ENCODE measurements around the gene FBXO34. TPM values are rescaled to one million over a fixed set of nuclear protein-coding genes. Genes with fewer than 3 reads are reported as not detected.

FBXO34 gene
- total RNA-seq, 1 experiment from 2014 or later: 16.6 TPM

- H3K27me3 ChIP-seq (ENCODE audit: control insufficient read depth, insufficient read depth, low read length): no peaks in the 10 kb centered on the region
- no peak for DNase-seq
- no peaks in the 10 kb centered on the region; the same call in 1 of the 2 replicates for H3K36me3 ChIP-seq (replicated peaks; ENCODE audit: control insufficient read depth, insufficient read depth, low read length)
- H3K4me3 ChIP-seq (ENCODE audit: insufficient read depth, low read depth, low read length): no peak overlapping the region
Measured at GRCh38 chr14:55285048-55285652, 13.9 kb downstream of the FBXO34 start.

- Histone ChIP-seq H3K27me3 (ENCODE audit: control insufficient read depth, insufficient read depth, low read length) (no peaks in the 10 kb centered on the region), H3K4me3 (ENCODE audit: insufficient read depth, low read depth, low read length) (no peak overlapping the region), H3K36me3 (replicated peaks; ENCODE audit: control insufficient read depth, insufficient read depth, low read length) (no peaks in the 10 kb centered on the region)
- DNase-seq: no peak
Measured at GRCh38 chr14:55288439-55288838, 17.2 kb downstream of the FBXO34 start.

GRCh38 chr14:55291480-55292081 is 20.4 kb downstream of the FBXO34 start:
- Histone ChIP-seq H3K27me3 (ENCODE audit: control insufficient read depth, insufficient read depth, low read length) (no peaks in the 10 kb centered on the region), H3K36me3 (replicated peaks; ENCODE audit: control insufficient read depth, insufficient read depth, low read length) (no peaks in the 10 kb centered on the region), H3K4me3 (ENCODE audit: insufficient read depth, low read depth, low read length) (no peak overlapping the region)
- no peak for DNase-seq

GRCh38 chr14:55294603-55295002 is 23.4 kb downstream of the FBXO34 start:
- Histone ChIP-seq H3K36me3 (replicated peaks; ENCODE audit: control insufficient read depth, insufficient read depth, low read length) (no peaks in the 10 kb centered on the region), H3K4me3 (ENCODE audit: insufficient read depth, low read depth, low read length) (no peak overlapping the region), H3K27me3 (ENCODE audit: control insufficient read depth, insufficient read depth, low read length) (no peaks in the 10 kb centered on the region)
- no peak for DNase-seq

GRCh38 chr14:55297611-55298499 is 26.6 kb downstream of the FBXO34 start:
- no peak for DNase-seq
- no peak overlapping the region for H3K4me3 ChIP-seq (ENCODE audit: insufficient read depth, low read depth, low read length)
- H3K36me3 ChIP-seq (replicated peaks; ENCODE audit: control insufficient read depth, insufficient read depth, low read length): no peaks in the 10 kb centered on the region
- H3K27me3 ChIP-seq (ENCODE audit: control insufficient read depth, insufficient read depth, low read length): no peaks in the 10 kb centered on the region

GRCh38 chr14:55298500-55298822 is 27.2 kb downstream of the FBXO34 start:
- Histone ChIP-seq H3K36me3 (replicated peaks; ENCODE audit: control insufficient read depth, insufficient read depth, low read length) (no peaks in the 10 kb centered on the region), H3K4me3 (ENCODE audit: insufficient read depth, low read depth, low read length) (no peak overlapping the region), H3K27me3 (ENCODE audit: control insufficient read depth, insufficient read depth, low read length) (no peaks in the 10 kb centered on the region)
- no peak for DNase-seq

- H3K4me3 ChIP-seq (ENCODE audit: insufficient read depth, low read depth, low read length): no peak overlapping the region
- no peaks in the 10 kb centered on the region for H3K27me3 ChIP-seq (ENCODE audit: control insufficient read depth, insufficient read depth, low read length)
- no peak for DNase-seq
- H3K36me3 ChIP-seq (replicated peaks; ENCODE audit: control insufficient read depth, insufficient read depth, low read length): no peaks in the 10 kb centered on the region
Measured at GRCh38 chr14:55301437-55302121, 30.4 kb downstream of the FBXO34 start.

GRCh38 chr14:55302367-55303124 is 31.3 kb downstream of the FBXO34 start:
- DNase-seq: no peak
- Histone ChIP-seq H3K36me3 (replicated peaks; ENCODE audit: control insufficient read depth, insufficient read depth, low read length) (no peaks in the 10 kb centered on the region), H3K27me3 (ENCODE audit: control insufficient read depth, insufficient read depth, low read length) (no peaks in the 10 kb centered on the region), H3K4me3 (ENCODE audit: insufficient read depth, low read depth, low read length) (no peak overlapping the region)

GRCh38 chr14:55303125-55303499 is 31.9 kb downstream of the FBXO34 start:
- no peak for DNase-seq
- H3K36me3 ChIP-seq (replicated peaks; ENCODE audit: control insufficient read depth, insufficient read depth, low read length): no peaks in the 10 kb centered on the region
- H3K4me3 ChIP-seq (ENCODE audit: insufficient read depth, low read depth, low read length): no peak overlapping the region
- H3K27me3 ChIP-seq (ENCODE audit: control insufficient read depth, insufficient read depth, low read length): no peaks in the 10 kb centered on the region

GRCh38 chr14:55303691-55304145 is 32.5 kb downstream of the FBXO34 start:
- no peaks in the 10 kb centered on the region for H3K36me3 ChIP-seq (replicated peaks; ENCODE audit: control insufficient read depth, insufficient read depth, low read length)
- no peak overlapping the region for H3K4me3 ChIP-seq (ENCODE audit: insufficient read depth, low read depth, low read length)
- no peak for DNase-seq
- no peaks in the 10 kb centered on the region for H3K27me3 ChIP-seq (ENCODE audit: control insufficient read depth, insufficient read depth, low read length)

- H3K4me3 ChIP-seq (ENCODE audit: insufficient read depth, low read depth, low read length): no peak overlapping the region
- H3K27me3 ChIP-seq (ENCODE audit: control insufficient read depth, insufficient read depth, low read length): no peaks in the 10 kb centered on the region
- DNase-seq: no peak
Measured at GRCh38 chr14:55306938-55307589, 35.8 kb downstream of the FBXO34 start.

GRCh38 chr14:55309154-55309553 is 37.9 kb downstream of the FBXO34 start:
- no peak overlapping the region for H3K4me3 ChIP-seq (ENCODE audit: insufficient read depth, low read depth, low read length)

More at GRCh38 chr14:55306938-55307589, 35.8 kb downstream of the FBXO34 start:
- no peaks in the 10 kb centered on the region for H3K36me3 ChIP-seq (replicated peaks; ENCODE audit: control insufficient read depth, insufficient read depth, low read length)

GRCh38 chr14:55309761-55310365 is 38.6 kb downstream of the FBXO34 start:
- H3K36me3 ChIP-seq (replicated peaks; ENCODE audit: control insufficient read depth, insufficient read depth, low read length): no peaks in the 10 kb centered on the region
- no peak overlapping the region for H3K4me3 ChIP-seq (ENCODE audit: insufficient read depth, low read depth, low read length)
- no peaks in the 10 kb centered on the region for H3K27me3 ChIP-seq (ENCODE audit: control insufficient read depth, insufficient read depth, low read length)
- no peak for DNase-seq

More at GRCh38 chr14:55309154-55309553, 37.9 kb downstream of the FBXO34 start:
- DNase-seq: no peak
- no peaks in the 10 kb centered on the region for H3K27me3 ChIP-seq (ENCODE audit: control insufficient read depth, insufficient read depth, low read length)
- H3K36me3 ChIP-seq (replicated peaks; ENCODE audit: control insufficient read depth, insufficient read depth, low read length): no peaks in the 10 kb centered on the region

All from H7 (cell line).